ENCODE results near the gene PPM1L.

Gene PPM1L

GRCh38 chr3:160945336-160945735 is 189.3 kb downstream of the PPM1L start:
- peaks cover 1% of the 10 kb centered on the region for H3K9me3 ChIP-seq (ENCODE audit: insufficient read depth, low read length, severe bottlenecking)
- DNase-seq = no peak

GRCh38 chr3:160948273-160948672 is 192.2 kb downstream of the PPM1L start:
- DNase-seq = no peak
- no peak for ATAC-seq (ENCODE audit: insufficient read depth, low read depth)

More at GRCh38 chr3:160945336-160945735, 189.3 kb downstream of the PPM1L start:
- H3K27me3 ChIP-seq (ENCODE audit: insufficient read depth, low read length, poor library complexity) = no peaks in the 10 kb centered on the region
- H3K36me3 ChIP-seq (ENCODE audit: insufficient read depth, low read length) = no peaks in the 10 kb centered on the region
- no peaks in the 10 kb centered on the region for H3K79me2 ChIP-seq (ENCODE audit: insufficient read depth, low read length)
- no peak overlapping the region for H3K27ac ChIP-seq (ENCODE audit: low read length)
- no peak for ATAC-seq (ENCODE audit: insufficient read depth, low read depth)
- 0 out of 2 replicates have a peak, but pooled peaks cover 2% of the 10 kb centered on the region for H4K20me1 ChIP-seq (ENCODE audit: insufficient read depth, low read length)
- no peak overlapping the region for H3K4me2 ChIP-seq (ENCODE audit: insufficient read depth, low read length)
- no peak overlapping the region for H2AFZ ChIP-seq (ENCODE audit: low read depth, low read length)
- H3K4me1 ChIP-seq (ENCODE audit: insufficient read depth, low read length) = peaks cover 15% of the 10 kb centered on the region
- H3K4me3 ChIP-seq (ENCODE audit: low read depth in 1 of 2, low read length in 2 of 2) = no peak overlapping the region
- no peak overlapping the region for H3K9ac ChIP-seq (ENCODE audit: low read depth, low read length)
- no peak for TF ChIP-seq CTCF (IDR thresholded peaks at IDR 0.05; ENCODE audit: borderline replicate concordance, extremely low read depth, low read length, poor library complexity, severe bottlenecking)
- TF ChIP-seq EZH2 (IDR thresholded peaks at IDR 0.05; ENCODE audit: borderline replicate concordance, low read depth, low read length, severe bottlenecking) = no peak

GRCh38 chr3:160949460-160949859 is 193.4 kb downstream of the PPM1L start:
- H3K4me3 ChIP-seq (ENCODE audit: low read depth in 1 of 2, low read length in 2 of 2) = no peak overlapping the region
- H3K79me2 ChIP-seq (ENCODE audit: insufficient read depth, low read length) = no peaks in the 10 kb centered on the region
- H3K4me1 ChIP-seq (ENCODE audit: insufficient read depth, low read length) = peaks cover 12% of the 10 kb centered on the region
- DNase-seq = peak; percentile 26
- TF ChIP-seq CTCF (IDR thresholded peaks at IDR 0.05; ENCODE audit: borderline replicate concordance, extremely low read depth, low read length, poor library complexity, severe bottlenecking) (no peak), EZH2 (IDR thresholded peaks at IDR 0.05; ENCODE audit: borderline replicate concordance, low read depth, low read length, severe bottlenecking) (no peak)
- H3K4me2 ChIP-seq (ENCODE audit: insufficient read depth, low read length) = no peak overlapping the region
- 0 out of 2 replicates have a peak, but pooled peaks cover 4% of the 10 kb centered on the region for H4K20me1 ChIP-seq (ENCODE audit: insufficient read depth, low read length)
- H3K27ac ChIP-seq (ENCODE audit: low read length) = no peak overlapping the region
- H3K9ac ChIP-seq (ENCODE audit: low read depth, low read length) = no peak overlapping the region
- no peak overlapping the region for H2AFZ ChIP-seq (ENCODE audit: low read depth, low read length)
- peak; percentile 91 for ATAC-seq (ENCODE audit: insufficient read depth, low read depth)
- H3K27me3 ChIP-seq (ENCODE audit: insufficient read depth, low read length, poor library complexity) = no peaks in the 10 kb centered on the region
- no peaks in the 10 kb centered on the region for H3K36me3 ChIP-seq (ENCODE audit: insufficient read depth, low read length)
- H3K9me3 ChIP-seq (ENCODE audit: insufficient read depth, low read length, severe bottlenecking) = no peaks in the 10 kb centered on the region

More at GRCh38 chr3:160948273-160948672, 192.2 kb downstream of the PPM1L start:
- no peak for TF ChIP-seq EZH2 (IDR thresholded peaks at IDR 0.05; ENCODE audit: borderline replicate concordance, low read depth, low read length, severe bottlenecking)
- TF ChIP-seq CTCF (IDR thresholded peaks at IDR 0.05; ENCODE audit: borderline replicate concordance, extremely low read depth, low read length, poor library complexity, severe bottlenecking) = no peak
- Histone ChIP-seq H3K9ac (ENCODE audit: low read depth, low read length) (no peak overlapping the region), H3K9me3 (ENCODE audit: insufficient read depth, low read length, severe bottlenecking) (no peaks in the 10 kb centered on the region), H2AFZ (ENCODE audit: low read depth, low read length) (no peak overlapping the region), H3K4me2 (ENCODE audit: insufficient read depth, low read length) (no peak overlapping the region), H3K4me3 (ENCODE audit: low read depth in 1 of 2, low read length in 2 of 2) (no peak overlapping the region), H3K27ac (ENCODE audit: low read length) (no peak overlapping the region), H3K27me3 (ENCODE audit: insufficient read depth, low read length, poor library complexity) (no peaks in the 10 kb centered on the region), H3K4me1 (ENCODE audit: insufficient read depth, low read length) (peaks cover 12% of the 10 kb centered on the region), H3K36me3 (ENCODE audit: insufficient read depth, low read length) (no peaks in the 10 kb centered on the region), H3K79me2 (ENCODE audit: insufficient read depth, low read length) (no peaks in the 10 kb centered on the region), H4K20me1 (ENCODE audit: insufficient read depth, low read length) (0 out of 2 replicates have a peak, but pooled peaks cover 4% of the 10 kb centered on the region)
